HepG2 (cell line): ENCODE results near the gene ATF6. TPM values are rescaled to one million over a fixed set of nuclear protein-coding genes. Genes with fewer than 3 reads are reported as not detected.

Experiments used
- DR1 ChIP-seq: sonication (generic); formaldehyde crosslinking; IDR thresholded peaks from 2 replicates; pipeline ENCODE4 v1.8.0; 2021; ENCODE audit warnings: mild to moderate bottlenecking, missing genetic modification reagents, inconsistent platforms
- ELK4 ChIP-seq: sonication (generic); formaldehyde crosslinking; IDR thresholded peaks from 2 replicates; pipeline ENCODE4 v1.9.0; 2021; ENCODE audit warnings: missing genetic modification reagents, borderline replicate concordance
- MXD4 ChIP-seq: IDR thresholded peaks from 2 replicates; pipeline ENCODE4 v1.6.1; 2016; ENCODE audit warnings: mild to moderate bottlenecking, missing biosample characterization, missing genetic modification reagents
- NFE2 ChIP-seq: sonication (generic); formaldehyde crosslinking; IDR thresholded peaks from 2 replicates; pipeline ENCODE4 v1.4.0; 2020; ENCODE audit warnings: missing genetic modification reagents
- PATZ1 ChIP-seq: sonication (generic); formaldehyde crosslinking; IDR thresholded peaks from 2 replicates; pipeline ENCODE4 v1.4.0; 2020; ENCODE audit warnings: missing genetic modification reagents
- PAX8 ChIP-seq: sonication (generic); formaldehyde crosslinking; IDR thresholded peaks from 2 replicates; pipeline ENCODE4 v1.8.0; 2022; ENCODE audit warnings: mild to moderate bottlenecking, missing genetic modification reagents, borderline replicate concordance
- PCBP1 ChIP-seq: fragments of 200-400 bp; formaldehyde crosslinking; IDR thresholded peaks from 2 replicates; pipeline ENCODE4 v1.6.1; 2017; ENCODE audit warnings: mild to moderate bottlenecking, low read depth, low read length, borderline replicate concordance
- POLR2A ChIP-seq, 2 experiments: IDR thresholded peaks; 2 replicates each; pipeline ENCODE4 v1.6.1; 2011; ENCODE audit warnings: low read depth in 2 of 2, low read length in 2 of 2, mild to moderate bottlenecking in 1 of 2, moderate library complexity in 1 of 2; ENCODE audit not compliant: insufficient read depth in 1 of 2
- ZBTB42 ChIP-seq: sonication (generic); formaldehyde crosslinking; IDR thresholded peaks from 2 replicates; pipeline ENCODE4 v1.5.0; 2020; ENCODE audit warnings: mild to moderate bottlenecking, missing genetic modification reagents
- ZNF660 ChIP-seq: sonication (generic); formaldehyde crosslinking; IDR thresholded peaks from 2 replicates; pipeline ENCODE4 v1.5.1; 2020; ENCODE audit warnings: mild to moderate bottlenecking, low read depth, missing genetic modification reagents, borderline replicate concordance
- ZNF878 ChIP-seq: sonication (generic); formaldehyde crosslinking; IDR thresholded peaks from 2 replicates; pipeline ENCODE4 v1.8.1; 2023; ENCODE audit warnings: mild to moderate bottlenecking, missing genetic modification reagents, moderate library complexity
- polyA plus RNA-seq, 8 experiments: library from polyadenylated mRNA; depleted of rRNA in 3 of 8; stranded (reverse) in 7 of 8; unstranded in 1 of 8; fragments of >200 nt; fragmentation: Illumina TruSeq in 4 of 8; extraction: Trizol in 4 of 8; gene quantifications; 2 replicates each; pipeline versions ENCODE4 v1.2.1 to v1.2.3, GENCODE V29; 2011 to 2016; ENCODE audit warnings: low read depth in 4 of 8, missing spikeins in 1 of 8, mixed read lengths in 1 of 8; ENCODE audit not compliant: insufficient read depth in 1 of 8
- total RNA-seq, 5 experiments: library from RNA; depleted of rRNA; stranded (reverse); fragments of >200 nt; fragmentation: Illumina TruSeq; extraction: Trizol; gene quantifications; 2 replicates each; pipeline ENCODE4 v1.2.3, GENCODE V29; 2016; ENCODE audit warnings: low read depth in 1 of 5
- TF ChIP-seq, protein P1 (sequence below), 2 experiments: fragments of 450-650 bp in 1 of 2; sonication (generic) in 1 of 2; formaldehyde crosslinking in 1 of 2; IDR thresholded peaks; 2 replicates each; pipeline versions ENCODE4 v1.6.1 to v1.8.0; 2016 to 2022; ENCODE audit warnings: antibody characterized with exemption in 1 of 2, mild to moderate bottlenecking in 1 of 2, missing genetic modification reagents in 1 of 2

The ATF6 gene
- total and polyA plus RNA-seq, 2 of the 13 experiments (the other 11 are each of a cell fraction or from before 2014, with no cell fraction given) = 13.2 to 14.5 TPM

GRCh38 chr1:161726473-161727255, 39.5 kb upstream of the ATF6 start (continued):
- TF ChIP-seq PATZ1 (CRISPR knock-in tag) (no peak), MXD4 (CRISPR knock-in tag) (no peak), DR1 (no peak), PAX8 (CRISPR knock-in tag) (no peak), ZNF878 (CRISPR knock-in tag) (no peak), ZNF660 (no peak), NFE2 (CRISPR knock-in tag) (no peak), ELK4 (CRISPR knock-in tag) (no peak), ZBTB42 (CRISPR knock-in tag) (no peak), POLR2A (IDR thresholded peaks at IDR 0.05; ENCODE audit: insufficient read depth in 1 of 2, low read depth in 2 of 2, low read length in 2 of 2) (peak; percentile 59 to 71; a peak in 3 of 4 replicates), PCBP1 (no peak)
- TF ChIP-seq, protein P1, sequence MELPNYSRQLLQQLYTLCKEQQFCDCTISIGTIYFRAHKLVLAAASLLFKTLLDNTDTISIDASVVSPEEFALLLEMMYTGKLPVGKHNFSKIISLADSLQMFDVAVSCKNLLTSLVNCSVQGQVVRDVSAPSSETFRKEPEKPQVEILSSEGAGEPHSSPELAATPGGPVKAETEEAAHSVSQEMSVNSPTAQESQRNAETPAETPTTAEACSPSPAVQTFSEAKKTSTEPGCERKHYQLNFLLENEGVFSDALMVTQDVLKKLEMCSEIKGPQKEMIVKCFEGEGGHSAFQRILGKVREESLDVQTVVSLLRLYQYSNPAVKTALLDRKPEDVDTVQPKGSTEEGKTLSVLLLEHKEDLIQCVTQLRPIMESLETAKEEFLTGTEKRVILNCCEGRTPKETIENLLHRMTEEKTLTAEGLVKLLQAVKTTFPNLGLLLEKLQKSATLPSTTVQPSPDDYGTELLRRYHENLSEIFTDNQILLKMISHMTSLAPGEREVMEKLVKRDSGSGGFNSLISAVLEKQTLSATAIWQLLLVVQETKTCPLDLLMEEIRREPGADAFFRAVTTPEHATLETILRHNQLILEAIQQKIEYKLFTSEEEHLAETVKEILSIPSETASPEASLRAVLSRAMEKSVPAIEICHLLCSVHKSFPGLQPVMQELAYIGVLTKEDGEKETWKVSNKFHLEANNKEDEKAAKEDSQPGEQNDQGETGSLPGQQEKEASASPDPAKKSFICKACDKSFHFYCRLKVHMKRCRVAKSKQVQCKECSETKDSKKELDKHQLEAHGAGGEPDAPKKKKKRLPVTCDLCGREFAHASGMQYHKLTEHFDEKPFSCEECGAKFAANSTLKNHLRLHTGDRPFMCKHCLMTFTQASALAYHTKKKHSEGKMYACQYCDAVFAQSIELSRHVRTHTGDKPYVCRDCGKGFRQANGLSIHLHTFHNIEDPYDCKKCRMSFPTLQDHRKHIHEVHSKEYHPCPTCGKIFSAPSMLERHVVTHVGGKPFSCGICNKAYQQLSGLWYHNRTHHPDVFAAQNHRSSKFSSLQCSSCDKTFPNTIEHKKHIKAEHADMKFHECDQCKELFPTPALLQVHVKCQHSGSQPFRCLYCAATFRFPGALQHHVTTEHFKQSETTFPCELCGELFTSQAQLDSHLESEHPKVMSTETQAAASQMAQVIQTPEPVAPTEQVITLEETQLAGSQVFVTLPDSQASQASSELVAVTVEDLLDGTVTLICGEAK (IDR thresholded peaks at IDR 0.05) = no peak
- TF ChIP-seq, protein P1 (CRISPR knock-in tag; IDR thresholded peaks at IDR 0.05) = 0 out of 2 replicates have a peak, but pooled peaks have one; percentile 43
